ENCODE results near the gene SLC22A12. TPM values are rescaled to one million over a fixed set of nuclear protein-coding genes. Genes with fewer than 3 reads are reported as not detected.

The SLC22A12 gene
- polyA plus RNA-seq, 2 of the 4 experiments (the other 2 are of a cell fraction) = not detected

DNA sequence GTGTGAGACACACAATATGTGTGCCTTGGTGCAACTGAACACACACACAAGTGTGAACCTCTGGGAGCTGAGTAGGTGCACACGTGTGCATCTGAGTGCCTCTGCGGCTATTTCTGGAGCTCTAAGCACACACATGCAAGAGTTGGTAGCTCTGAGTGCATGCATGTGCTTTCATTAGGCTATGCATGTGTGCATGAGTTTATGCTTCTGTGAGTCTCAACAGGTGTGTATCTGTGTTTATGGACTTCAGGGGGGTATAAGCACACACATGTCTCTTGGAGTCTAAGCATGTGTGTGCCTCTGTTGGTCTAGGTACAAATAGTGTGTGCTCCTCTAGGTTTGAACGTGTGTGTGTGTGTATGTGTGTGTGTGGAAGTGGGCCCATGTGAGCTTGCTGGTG lies 25.8 kb downstream of the SLC22A12 start:
- no peak overlapping the region for H3K4me3 ChIP-seq
- no peak overlapping the region for H3K4me2 ChIP-seq
- H3K9me3 ChIP-seq = no peaks in the 10 kb centered on the region
- TF ChIP-seq CEBPB (IDR thresholded peaks at IDR 0.05) = no peak
- TF ChIP-seq, protein P1, sequence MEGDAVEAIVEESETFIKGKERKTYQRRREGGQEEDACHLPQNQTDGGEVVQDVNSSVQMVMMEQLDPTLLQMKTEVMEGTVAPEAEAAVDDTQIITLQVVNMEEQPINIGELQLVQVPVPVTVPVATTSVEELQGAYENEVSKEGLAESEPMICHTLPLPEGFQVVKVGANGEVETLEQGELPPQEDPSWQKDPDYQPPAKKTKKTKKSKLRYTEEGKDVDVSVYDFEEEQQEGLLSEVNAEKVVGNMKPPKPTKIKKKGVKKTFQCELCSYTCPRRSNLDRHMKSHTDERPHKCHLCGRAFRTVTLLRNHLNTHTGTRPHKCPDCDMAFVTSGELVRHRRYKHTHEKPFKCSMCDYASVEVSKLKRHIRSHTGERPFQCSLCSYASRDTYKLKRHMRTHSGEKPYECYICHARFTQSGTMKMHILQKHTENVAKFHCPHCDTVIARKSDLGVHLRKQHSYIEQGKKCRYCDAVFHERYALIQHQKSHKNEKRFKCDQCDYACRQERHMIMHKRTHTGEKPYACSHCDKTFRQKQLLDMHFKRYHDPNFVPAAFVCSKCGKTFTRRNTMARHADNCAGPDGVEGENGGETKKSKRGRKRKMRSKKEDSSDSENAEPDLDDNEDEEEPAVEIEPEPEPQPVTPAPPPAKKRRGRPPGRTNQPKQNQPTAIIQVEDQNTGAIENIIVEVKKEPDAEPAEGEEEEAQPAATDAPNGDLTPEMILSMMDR (IDR thresholded peaks at IDR 0.05) = no peak
- no peak for TF ChIP-seq TFCP2L1 (CRISPR knock-in tag; IDR thresholded peaks at IDR 0.05)
- TF ChIP-seq RNF2 (IDR thresholded peaks at IDR 0.05; ENCODE audit: borderline replicate concordance, low read depth) = no peak
- TF ChIP-seq HEYL (CRISPR knock-in tag; IDR thresholded peaks at IDR 0.05) = no peak
- TF ChIP-seq HOXB5 (CRISPR knock-in tag; IDR thresholded peaks at IDR 0.05) = no peak
- TF ChIP-seq NFE2L2 (conservative IDR thresholded peaks at IDR 0.05; ENCODE audit: low read length) = no peak
- TF ChIP-seq KDM1A (IDR thresholded peaks at IDR 0.05; ENCODE audit: low read depth) = no peak
- no peak for TF ChIP-seq MAFK (IDR thresholded peaks at IDR 0.05; ENCODE audit: partially characterized antibody)
- no peak for TF ChIP-seq CHD4 (IDR thresholded peaks at IDR 0.05; ENCODE audit: borderline replicate concordance)
- no peak for TF ChIP-seq ESRRA (IDR thresholded peaks at IDR 0.05; ENCODE audit: borderline replicate concordance, low read length)
- 45% methylated on average over 3 of the region's 3 CpGs for WGBS (ENCODE audit: missing lambda C conversion rate)
- H3K4me1 ChIP-seq = no peaks in the 10 kb centered on the region
- ChIA-PET POLR2A (no interaction called here), CTCF (interaction anchor here (0.8 to 2.4 kb wide), 2 partner anchors 13 to 72 kb away, joined by 4 to 6 read pairs; no protein-coding TSS in a partner anchor)
- DNase-seq (ENCODE audit: low read depth in 1 of 2, low spot score in 1 of 2) (no peak), FAIRE-seq (no peak), ATAC-seq (no peak)
- H3K27ac ChIP-seq = no peak overlapping the region

DNA sequence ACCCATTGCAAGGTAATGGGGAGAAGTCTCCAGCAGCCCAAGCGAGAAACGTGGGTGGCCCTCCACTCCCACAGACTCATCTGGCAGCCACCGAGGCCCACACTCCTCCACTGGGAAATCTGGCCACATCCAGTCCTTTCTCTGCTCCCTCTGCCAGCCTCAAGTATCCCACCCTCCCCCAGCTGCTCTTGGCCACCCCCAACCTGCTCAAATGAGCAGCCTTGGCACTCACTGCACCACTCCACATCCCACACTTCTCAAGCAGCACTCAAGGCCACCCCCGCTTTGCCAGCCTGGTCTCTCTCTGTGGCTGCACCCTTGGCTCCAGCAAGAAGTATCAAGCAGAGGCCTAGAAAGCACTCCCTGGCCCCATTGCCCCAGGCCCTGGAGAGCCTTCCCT lies 28.2 kb downstream of the SLC22A12 start:
- no peak overlapping the region for H3K27ac ChIP-seq
- FAIRE-seq (no peak), ATAC-seq (no peak), DNase-seq (ENCODE audit: low read depth in 1 of 2, low spot score in 1 of 2) (no peak)
- no peak overlapping the region for H3K4me3 ChIP-seq
- no peak for TF ChIP-seq POLR2A (IDR thresholded peaks at IDR 0.05; ENCODE audit: low read length)
- TF ChIP-seq PHF8 (IDR thresholded peaks at IDR 0.05; ENCODE audit: borderline replicate concordance, low read depth) = no peak
- no peak for TF ChIP-seq NFE2L2 (conservative IDR thresholded peaks at IDR 0.05; ENCODE audit: low read length)
- TF ChIP-seq CHD2 (IDR thresholded peaks at IDR 0.05; ENCODE audit: low read length, partially characterized antibody) = no peak
- TF ChIP-seq ZNF302 (CRISPR knock-in tag; IDR thresholded peaks at IDR 0.05) = no peak
- no peak for TF ChIP-seq HDAC2 (IDR thresholded peaks at IDR 0.05)
- TF ChIP-seq, protein P2, sequence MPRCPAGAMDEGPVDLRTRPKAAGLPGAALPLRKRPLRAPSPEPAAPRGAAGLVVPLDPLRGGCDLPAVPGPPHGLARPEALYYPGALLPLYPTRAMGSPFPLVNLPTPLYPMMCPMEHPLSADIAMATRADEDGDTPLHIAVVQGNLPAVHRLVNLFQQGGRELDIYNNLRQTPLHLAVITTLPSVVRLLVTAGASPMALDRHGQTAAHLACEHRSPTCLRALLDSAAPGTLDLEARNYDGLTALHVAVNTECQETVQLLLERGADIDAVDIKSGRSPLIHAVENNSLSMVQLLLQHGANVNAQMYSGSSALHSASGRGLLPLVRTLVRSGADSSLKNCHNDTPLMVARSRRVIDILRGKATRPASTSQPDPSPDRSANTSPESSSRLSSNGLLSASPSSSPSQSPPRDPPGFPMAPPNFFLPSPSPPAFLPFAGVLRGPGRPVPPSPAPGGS (IDR thresholded peaks at IDR 0.05) = no peak
- no peaks in the 10 kb centered on the region for H3K9me3 ChIP-seq
- CTCF ChIA-PET = interaction anchor here (1.0 to 1.5 kb wide), 2 partner anchors 37 to 170 kb away, joined by 3 to 6 read pairs; no protein-coding TSS in a partner anchor
- POLR2A ChIA-PET = no interaction called here
- WGBS (ENCODE audit: missing lambda C conversion rate) = 71% methylated on average over 4 of the region's 4 CpGs
- H3K4me1 ChIP-seq = no peaks in the 10 kb centered on the region
- no peak overlapping the region for H3K4me2 ChIP-seq

DNA sequence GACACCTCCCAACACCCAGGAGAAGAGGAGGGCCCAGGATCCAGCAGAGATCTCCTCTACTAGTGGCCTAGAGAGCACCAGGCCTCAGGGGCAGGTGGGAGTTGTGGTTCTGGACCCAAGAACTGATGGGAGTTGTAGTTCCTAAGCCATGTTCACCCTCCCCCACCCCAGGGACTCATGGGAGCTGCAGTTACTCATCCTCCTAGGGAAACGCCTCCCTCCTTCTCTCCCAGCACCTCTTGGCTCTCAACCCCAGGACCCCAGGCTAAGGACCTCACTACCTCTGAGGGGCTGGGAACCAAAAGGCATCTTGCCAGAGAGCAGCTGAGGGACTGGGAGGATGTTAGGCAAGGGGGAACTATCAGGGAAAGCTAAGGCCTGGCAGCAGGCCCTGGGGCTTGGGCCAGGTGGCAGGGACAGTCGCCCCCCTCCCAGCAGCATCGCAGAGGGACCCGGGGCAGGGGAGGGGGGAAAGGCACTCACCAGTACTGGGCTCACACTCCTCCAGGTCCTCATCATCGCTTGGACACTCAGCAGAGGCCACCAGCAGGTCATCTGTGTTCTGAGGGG lies 28.9 kb downstream of the SLC22A12 start:
- Histone ChIP-seq H3K9me3 (no peaks in the 10 kb centered on the region), H3K4me2 (no peak overlapping the region), H3K4me1 (no peaks in the 10 kb centered on the region), H3K27ac (no peak overlapping the region), H3K4me3 (no peak overlapping the region)
- ChIA-PET CTCF (interaction anchor here (1.3 to 2.1 kb wide), 2 partner anchors 33 to 69 kb away, joined by 5 to 7 read pairs; no protein-coding TSS in a partner anchor), POLR2A (no interaction called here)
- DNase-seq (ENCODE audit: low read depth in 1 of 2, low spot score in 1 of 2) = peak in 1 of 2 experiments; percentile 44
- ATAC-seq = peak in 1 of 2 experiments; percentile 59; a peak in 3 of 6 replicates
- WGBS (ENCODE audit: missing lambda C conversion rate) = 69% methylated on average over 5 of the region's 5 CpGs
- no peak for FAIRE-seq
- TF ChIP-seq RNF2 (IDR thresholded peaks at IDR 0.05; ENCODE audit: borderline replicate concordance, low read depth) (no peak), FOSL2 (IDR thresholded peaks at IDR 0.05) (no peak), FOSL2 (CRISPR knock-in tag; IDR thresholded peaks at IDR 0.05) (no peak), TP53 (CRISPR knock-in tag; IDR thresholded peaks at IDR 0.05) (no peak), NR3C1 (IDR thresholded peaks at IDR 0.05) (no peak), ZC3H11A (IDR thresholded peaks at IDR 0.05) (no peak), RCOR1 (IDR thresholded peaks at IDR 0.05; ENCODE audit: low read depth, low read length) (no peak), CHD2 (IDR thresholded peaks at IDR 0.05; ENCODE audit: low read length, partially characterized antibody) (no peak), FOXS1 (CRISPR knock-in tag; IDR thresholded peaks at IDR 0.05) (no peak), HOXB5 (CRISPR knock-in tag; IDR thresholded peaks at IDR 0.05) (no peak), MAFK (IDR thresholded peaks at IDR 0.05; ENCODE audit: partially characterized antibody) (no peak)
- TF ChIP-seq, protein P2 (IDR thresholded peaks at IDR 0.05) = no peak
- TF ChIP-seq, protein P3, sequence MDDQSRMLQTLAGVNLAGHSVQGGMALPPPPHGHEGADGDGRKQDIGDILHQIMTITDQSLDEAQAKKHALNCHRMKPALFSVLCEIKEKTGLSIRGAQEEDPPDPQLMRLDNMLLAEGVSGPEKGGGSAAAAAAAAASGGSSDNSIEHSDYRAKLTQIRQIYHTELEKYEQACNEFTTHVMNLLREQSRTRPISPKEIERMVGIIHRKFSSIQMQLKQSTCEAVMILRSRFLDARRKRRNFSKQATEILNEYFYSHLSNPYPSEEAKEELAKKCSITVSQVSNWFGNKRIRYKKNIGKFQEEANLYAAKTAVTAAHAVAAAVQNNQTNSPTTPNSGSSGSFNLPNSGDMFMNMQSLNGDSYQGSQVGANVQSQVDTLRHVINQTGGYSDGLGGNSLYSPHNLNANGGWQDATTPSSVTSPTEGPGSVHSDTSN (IDR thresholded peaks at IDR 0.05) = no peak
- TF ChIP-seq, protein P4, sequence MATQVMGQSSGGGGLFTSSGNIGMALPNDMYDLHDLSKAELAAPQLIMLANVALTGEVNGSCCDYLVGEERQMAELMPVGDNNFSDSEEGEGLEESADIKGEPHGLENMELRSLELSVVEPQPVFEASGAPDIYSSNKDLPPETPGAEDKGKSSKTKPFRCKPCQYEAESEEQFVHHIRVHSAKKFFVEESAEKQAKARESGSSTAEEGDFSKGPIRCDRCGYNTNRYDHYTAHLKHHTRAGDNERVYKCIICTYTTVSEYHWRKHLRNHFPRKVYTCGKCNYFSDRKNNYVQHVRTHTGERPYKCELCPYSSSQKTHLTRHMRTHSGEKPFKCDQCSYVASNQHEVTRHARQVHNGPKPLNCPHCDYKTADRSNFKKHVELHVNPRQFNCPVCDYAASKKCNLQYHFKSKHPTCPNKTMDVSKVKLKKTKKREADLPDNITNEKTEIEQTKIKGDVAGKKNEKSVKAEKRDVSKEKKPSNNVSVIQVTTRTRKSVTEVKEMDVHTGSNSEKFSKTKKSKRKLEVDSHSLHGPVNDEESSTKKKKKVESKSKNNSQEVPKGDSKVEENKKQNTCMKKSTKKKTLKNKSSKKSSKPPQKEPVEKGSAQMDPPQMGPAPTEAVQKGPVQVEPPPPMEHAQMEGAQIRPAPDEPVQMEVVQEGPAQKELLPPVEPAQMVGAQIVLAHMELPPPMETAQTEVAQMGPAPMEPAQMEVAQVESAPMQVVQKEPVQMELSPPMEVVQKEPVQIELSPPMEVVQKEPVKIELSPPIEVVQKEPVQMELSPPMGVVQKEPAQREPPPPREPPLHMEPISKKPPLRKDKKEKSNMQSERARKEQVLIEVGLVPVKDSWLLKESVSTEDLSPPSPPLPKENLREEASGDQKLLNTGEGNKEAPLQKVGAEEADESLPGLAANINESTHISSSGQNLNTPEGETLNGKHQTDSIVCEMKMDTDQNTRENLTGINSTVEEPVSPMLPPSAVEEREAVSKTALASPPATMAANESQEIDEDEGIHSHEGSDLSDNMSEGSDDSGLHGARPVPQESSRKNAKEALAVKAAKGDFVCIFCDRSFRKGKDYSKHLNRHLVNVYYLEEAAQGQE (IDR thresholded peaks at IDR 0.05) = no peak
